Effector memory CD8-positive, alpha-beta T cell (primary cell): ENCODE results near the gene CCS.
"Not testable (repeated sequence)": the region's sequence is repeated elsewhere in the genome, so short reads cannot be mapped to it uniquely, and the experiment has no call there.

Source experiments
- ATAC-seq: fragments of 150-1000 bp; cut with Tn5 transposase; replicated peaks from 2 replicates; pipeline ENCODE4 v1.10.0; 2021; ENCODE audit warnings: mild to moderate bottlenecking, moderate library complexity
- DNase-seq, 3 experiments: peaks; one replicate each; pipeline ENCODE4 v3.0.0; 2021
- H3K27ac Mint-ChIP-seq, 2 donors: one replicate each; pipeline ENCODE4 v1.8.0; 2022; ENCODE audit warnings: mild to moderate bottlenecking in 2 of 2, mixed read lengths in 2 of 2, moderate library complexity in 2 of 2
- H3K27me3 Mint-ChIP-seq, 2 donors: one replicate each; pipeline ENCODE4 v1.8.0; 2022; ENCODE audit warnings: mixed read lengths in 2 of 2
- H3K36me3 Mint-ChIP-seq: one replicate; pipeline ENCODE4 v1.8.0; 2022; ENCODE audit warnings: mild to moderate bottlenecking, moderate library complexity, mixed read lengths; ENCODE audit not compliant: insufficient read depth
- H3K4me1 Mint-ChIP-seq, 2 donors: one replicate each; pipeline ENCODE4 v1.8.0; 2022; ENCODE audit warnings: low read depth in 2 of 2, mixed read lengths in 2 of 2
- H3K4me3 Mint-ChIP-seq, 2 donors: one replicate each; pipeline ENCODE4 v1.8.0; 2022; ENCODE audit warnings: mild to moderate bottlenecking in 2 of 2, mixed read lengths in 2 of 2, moderate library complexity in 2 of 2
- H3K9me3 Mint-ChIP-seq, 2 donors: one replicate each; pipeline ENCODE4 v1.8.0; 2022; ENCODE audit warnings: mixed read lengths in 2 of 2
- total RNA-seq, 9 experiments: gene quantifications; one replicate each; lab custom pipeline; 2026; lab: John Stamatoyannopoulos, UW

The CCS gene
- total RNA-seq: 12.1 to 37.0 (median 21.1) reads per million in 9 experiments

GRCh38 chr11:66592457-66593302 is at the start of gene CCS, which contains the start of gene CCDC87:
Gene CCS (plus strand): TSS chr11:66593185. CDS start chr11:66593262, 77 bp downstream.
Gene CCDC87 (minus strand): TSS chr11:66593063. CDS start chr11:66593015, 48 bp downstream.
- Mint-ChIP-seq H3K4me3 (peak within 1 kb of the TSS; percentile 93 to 96), H3K36me3 (peaks cover 19% of the 10 kb centered on the region), H3K4me1 (peaks cover 16 to 35% of the 10 kb centered on the region in 2 donors), H3K27me3 (no peaks in the 10 kb centered on the region), H3K9me3 (no peaks in the 10 kb centered on the region), H3K27ac (peak within 1 kb of the TSS; percentile 97 to 98)
- DNase-seq (peak; percentile 94 to 97 (median 96)), ATAC-seq (peak; percentile 93)

- Mint-ChIP-seq H3K9me3 (no peaks in the 10 kb centered on the region), H3K4me1 (peaks cover 35 to 40% of the 10 kb centered on the region in 2 donors), H3K4me3 (peak overlapping the region; percentile 89 to 94), H3K27me3 (no peaks in the 10 kb centered on the region), H3K27ac (peak overlapping the region; percentile 86 to 93), H3K36me3 (peaks cover 17% of the 10 kb centered on the region)
- peak; percentile 78 for ATAC-seq
- peak; percentile 68 to 75 (median 73) for DNase-seq
Observed at GRCh38 chr11:66543263-66544107, 49.5 kb upstream of the CCS start.

- peak overlapping the region; percentile 89 to 94 for H3K4me3 Mint-ChIP-seq
- ATAC-seq, H3K9me3 Mint-ChIP-seq, DNase-seq, H3K27me3 Mint-ChIP-seq: not testable (repeated sequence)
- H3K36me3 Mint-ChIP-seq: peaks cover 13% of the 10 kb centered on the region
- peaks cover 35 to 40% of the 10 kb centered on the region in 2 donors for H3K4me1 Mint-ChIP-seq
- H3K27ac Mint-ChIP-seq: peak overlapping the region; percentile 86 to 93
Observed at GRCh38 chr11:66544952-66545351, 48.0 kb upstream of the CCS start.

GRCh38 chr11:66545701-66546367 is 47.2 kb upstream of the CCS start, which contains the start of gene ZDHHC24:
Gene ZDHHC24 (minus strand): TSS chr11:66546048. CDS start chr11:66546003, 45 bp downstream.
- peaks cover 8% of the 10 kb centered on the region for H3K36me3 Mint-ChIP-seq
- H3K4me1 Mint-ChIP-seq: peaks cover 35 to 40% of the 10 kb centered on the region in 2 donors
- no peaks in the 10 kb centered on the region for H3K27me3 Mint-ChIP-seq
- ATAC-seq: peak; percentile 79
- peak within 1 kb of the TSS; percentile 89 to 94 for H3K4me3 Mint-ChIP-seq
- H3K27ac Mint-ChIP-seq: peak within 1 kb of the TSS; percentile 86 to 93
- DNase-seq: peak; percentile 83 to 87 (median 86)
- no peaks in the 10 kb centered on the region for H3K9me3 Mint-ChIP-seq

- peak within 1 kb of the TSS; percentile 86 to 93 for H3K27ac Mint-ChIP-seq
- peaks cover 3% of the 10 kb centered on the region for H3K36me3 Mint-ChIP-seq
Observed at GRCh38 chr11:66546368-66546965, 46.5 kb upstream of the CCS start, which contains the start of gene ACTN3. Gene ACTN3 (plus strand): TSS chr11:66546903. CDS start chr11:66546938, 35 bp downstream.

GRCh38 chr11:66546966-66547661 is 45.9 kb upstream of the CCS start:
- H3K9me3 Mint-ChIP-seq: no peaks in the 10 kb centered on the region
- H3K36me3 Mint-ChIP-seq: no peaks in the 10 kb centered on the region
- H3K27me3 Mint-ChIP-seq: no peaks in the 10 kb centered on the region
- no peak for DNase-seq
- ATAC-seq: no peak
- peak overlapping the region; percentile 89 to 94 for H3K4me3 Mint-ChIP-seq
- H3K27ac Mint-ChIP-seq: peak overlapping the region; percentile 86 to 93
- H3K4me1 Mint-ChIP-seq: peaks cover 28 to 31% of the 10 kb centered on the region in 2 donors

More at GRCh38 chr11:66546368-66546965, 46.5 kb upstream of the CCS start, which contains the start of gene ACTN3:
- H3K4me3 Mint-ChIP-seq: peak within 1 kb of the TSS; percentile 89 to 94
- H3K4me1 Mint-ChIP-seq: peaks cover 33 to 38% of the 10 kb centered on the region in 2 donors
- no peak for ATAC-seq
- H3K27me3 Mint-ChIP-seq: no peaks in the 10 kb centered on the region
- H3K9me3 Mint-ChIP-seq: no peaks in the 10 kb centered on the region
- DNase-seq: no peak

- ATAC-seq (no peak), DNase-seq (no peak)
- H3K27me3 Mint-ChIP-seq: no peaks in the 10 kb centered on the region
- H3K36me3 Mint-ChIP-seq: no peaks in the 10 kb centered on the region
- H3K4me1 Mint-ChIP-seq: peaks cover 23 to 26% of the 10 kb centered on the region in 2 donors
- H3K27ac Mint-ChIP-seq: no peak overlapping the region
- H3K4me3 Mint-ChIP-seq: peak overlapping the region; percentile 41 to 89
- no peaks in the 10 kb centered on the region for H3K9me3 Mint-ChIP-seq
Observed at GRCh38 chr11:66547662-66548009, 45.3 kb upstream of the CCS start.

GRCh38 chr11:66548041-66548440 is 44.9 kb upstream of the CCS start:
- no peaks in the 10 kb centered on the region for H3K27me3 Mint-ChIP-seq
- H3K4me3 Mint-ChIP-seq: peak overlapping the region; percentile 41 to 89
- peaks cover 21 to 24% of the 10 kb centered on the region in 2 donors for H3K4me1 Mint-ChIP-seq
- no peaks in the 10 kb centered on the region for H3K9me3 Mint-ChIP-seq
- ATAC-seq: no peak
- no peak for DNase-seq
- H3K36me3 Mint-ChIP-seq: no peaks in the 10 kb centered on the region
- H3K27ac Mint-ChIP-seq: no peak overlapping the region

GRCh38 chr11:66548774-66549630 is 44.0 kb upstream of the CCS start:
- no peaks in the 10 kb centered on the region for H3K9me3 Mint-ChIP-seq
- no peak for ATAC-seq
- peak overlapping the region in 1 of 2 donors; percentile 35 for H3K27ac Mint-ChIP-seq
- H3K36me3 Mint-ChIP-seq: no peaks in the 10 kb centered on the region
- H3K4me3 Mint-ChIP-seq: no peak overlapping the region
- peaks cover 11 to 16% of the 10 kb centered on the region in 2 donors for H3K4me1 Mint-ChIP-seq
- H3K27me3 Mint-ChIP-seq: no peaks in the 10 kb centered on the region
- no peak for DNase-seq

- H3K27me3 Mint-ChIP-seq: no peaks in the 10 kb centered on the region
- no peak for DNase-seq
- no peak overlapping the region for H3K4me3 Mint-ChIP-seq
Observed at GRCh38 chr11:66549696-66550095, 43.3 kb upstream of the CCS start.

GRCh38 chr11:66550887-66551286 is 42.1 kb upstream of the CCS start:
- no peaks in the 10 kb centered on the region for H3K36me3 Mint-ChIP-seq
- H3K9me3 Mint-ChIP-seq: no peaks in the 10 kb centered on the region
- H3K4me1 Mint-ChIP-seq: peaks cover 3 to 6% of the 10 kb centered on the region in 2 donors
- ATAC-seq (no peak), DNase-seq (no peak)
- no peak overlapping the region for H3K4me3 Mint-ChIP-seq
- H3K27ac Mint-ChIP-seq: no peak overlapping the region
- H3K27me3 Mint-ChIP-seq: no peaks in the 10 kb centered on the region

More at GRCh38 chr11:66549696-66550095, 43.3 kb upstream of the CCS start:
- no peak for ATAC-seq
- Mint-ChIP-seq H3K4me1 (peaks cover 6 to 11% of the 10 kb centered on the region in 2 donors), H3K27ac (no peak overlapping the region), H3K36me3 (no peaks in the 10 kb centered on the region), H3K9me3 (no peaks in the 10 kb centered on the region)
